Measurements from ENCODE around the gene FLNA.

- TF ChIP-seq CTCF (IDR thresholded peaks at IDR 0.05; ENCODE audit: low read depth, low read length) (no peak), POLR2A (IDR thresholded peaks at IDR 0.05; ENCODE audit: extremely low read depth, insufficient read length) (no peak), MYC (IDR thresholded peaks at IDR 0.05; ENCODE audit: low read depth, low read length) (no peak), MAX (IDR thresholded peaks at IDR 0.05; ENCODE audit: low read depth, low read length) (no peak)
Measured at GRCh38 chrX:154399527-154400368, 25.3 kb upstream of the FLNA start.
